Measurements from ENCODE around the gene CD300LG. TPM values are rescaled to one million over a fixed set of nuclear protein-coding genes. Genes with fewer than 3 reads are reported as not detected.
A peak's percentile ranks its signal among the peaks of the same experiment; 100 is the strongest.
"Not testable (repeated sequence)": the region's sequence is repeated elsewhere in the genome, so short reads cannot be mapped to it uniquely, and the experiment has no call there.

Gene CD300LG
- total RNA-seq, 1 donor from 2014 or later: 22.8 TPM

DNA sequence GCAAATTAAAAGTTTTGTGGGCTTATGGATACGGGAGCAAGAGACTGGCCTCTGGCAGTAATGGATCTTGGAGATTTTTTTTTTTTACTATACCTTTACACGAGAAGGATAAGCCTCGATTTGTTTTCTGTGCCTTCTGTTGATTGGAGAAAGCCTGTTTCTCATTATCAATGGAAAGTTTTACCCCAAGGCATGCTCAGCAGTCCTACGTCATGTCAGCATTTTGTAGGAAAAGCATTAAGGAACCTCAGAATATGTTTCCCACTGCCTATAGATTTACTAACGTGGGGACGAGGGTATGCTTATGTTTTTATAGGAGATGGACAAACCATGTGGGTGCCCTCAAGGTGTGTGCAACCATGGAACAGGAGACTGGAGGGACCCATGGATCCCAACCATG lies 26.8 kb downstream of the CD300LG start:
- ATAC-seq (no peak), DNase-seq (ENCODE audit: low spot score) (no peak)
- intact Hi-C loops (cut with DNase I): no loop called here

DNA sequence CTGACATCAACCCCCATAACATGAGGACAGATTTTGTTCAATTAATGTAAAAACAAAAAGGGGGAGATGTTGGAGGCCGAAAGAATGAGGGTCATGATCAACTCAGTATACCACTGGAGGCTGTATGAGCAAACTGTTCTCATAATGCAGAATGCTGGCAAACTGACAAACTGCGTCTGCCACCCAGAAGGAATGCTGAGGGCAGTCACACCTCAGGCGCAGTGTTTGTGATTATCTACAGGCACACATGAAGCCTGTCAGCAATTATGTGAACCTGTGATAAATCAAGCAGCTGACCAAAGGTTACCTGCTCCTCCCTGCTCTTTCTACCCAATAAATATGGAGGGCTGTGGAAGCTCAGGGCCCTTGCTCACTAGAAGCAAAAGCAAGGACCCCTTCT lies 27.3 kb downstream of the CD300LG start:
- DNase-seq (ENCODE audit: low spot score) (peak; percentile 19), ATAC-seq (no peak)
- intact Hi-C loops (cut with DNase I): no loop called here

DNA sequence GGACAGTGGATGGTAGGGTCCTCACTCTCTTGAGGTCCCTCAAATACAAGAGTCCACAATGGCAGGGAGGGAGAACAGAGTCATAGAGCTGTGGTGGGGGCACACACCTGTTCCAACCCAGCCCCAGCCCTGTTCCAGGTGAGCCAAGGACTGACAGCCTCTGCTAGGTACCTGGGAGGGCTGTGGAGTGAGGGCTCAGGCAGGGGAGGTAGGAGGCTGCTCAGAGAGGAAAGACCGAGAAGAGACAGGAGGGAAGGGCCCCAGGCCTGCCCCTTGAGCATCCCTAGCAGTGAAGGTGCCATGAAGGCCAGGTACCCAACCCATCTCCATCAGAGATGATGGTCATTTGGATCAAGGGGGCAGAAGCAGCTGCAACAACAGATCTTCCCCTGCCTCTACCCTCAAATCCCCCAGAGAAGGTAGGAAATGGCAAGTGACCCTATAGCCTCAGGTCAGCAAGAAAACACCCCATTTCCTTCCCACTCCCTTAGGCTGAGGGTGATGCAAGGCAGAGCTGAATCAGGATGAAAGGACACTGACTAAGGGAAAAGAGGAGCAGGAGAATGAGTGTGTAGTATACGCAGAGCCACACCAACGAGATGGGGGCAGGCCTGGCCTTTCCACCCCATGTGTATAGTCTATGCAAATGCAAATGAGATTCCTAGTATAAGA lies 28.6 kb downstream of the CD300LG start:
- intact Hi-C loops (cut with DNase I): no loop called here

DNA sequence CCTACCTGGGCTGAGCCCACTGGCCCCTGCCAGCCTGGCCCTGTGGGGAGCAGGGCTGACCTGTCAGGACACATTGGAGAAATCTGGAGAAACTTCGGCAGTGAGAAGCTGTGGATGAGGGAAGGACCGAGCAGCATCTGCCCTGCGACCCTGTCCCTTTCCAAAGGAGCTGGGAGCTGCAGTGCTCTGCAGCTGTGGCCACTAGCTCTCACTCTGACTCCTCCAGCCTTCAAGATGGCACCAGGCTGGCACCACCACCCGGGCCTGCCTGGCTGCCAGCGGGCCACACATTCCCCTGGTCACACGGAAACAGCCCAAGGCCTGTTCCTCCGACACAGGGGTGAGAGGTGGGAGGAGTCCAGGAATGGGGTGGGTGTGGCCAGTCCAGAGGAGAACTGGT lies 30.1 kb downstream of the CD300LG start:
- intact Hi-C loops (cut with DNase I): no loop called here
- ATAC-seq (no peak), DNase-seq (ENCODE audit: low spot score) (peak; percentile 48)

More for the DNA sequence above, 28.6 kb downstream of the CD300LG start:
- DNase-seq (ENCODE audit: low spot score) (no peak), ATAC-seq (no peak)

DNA sequence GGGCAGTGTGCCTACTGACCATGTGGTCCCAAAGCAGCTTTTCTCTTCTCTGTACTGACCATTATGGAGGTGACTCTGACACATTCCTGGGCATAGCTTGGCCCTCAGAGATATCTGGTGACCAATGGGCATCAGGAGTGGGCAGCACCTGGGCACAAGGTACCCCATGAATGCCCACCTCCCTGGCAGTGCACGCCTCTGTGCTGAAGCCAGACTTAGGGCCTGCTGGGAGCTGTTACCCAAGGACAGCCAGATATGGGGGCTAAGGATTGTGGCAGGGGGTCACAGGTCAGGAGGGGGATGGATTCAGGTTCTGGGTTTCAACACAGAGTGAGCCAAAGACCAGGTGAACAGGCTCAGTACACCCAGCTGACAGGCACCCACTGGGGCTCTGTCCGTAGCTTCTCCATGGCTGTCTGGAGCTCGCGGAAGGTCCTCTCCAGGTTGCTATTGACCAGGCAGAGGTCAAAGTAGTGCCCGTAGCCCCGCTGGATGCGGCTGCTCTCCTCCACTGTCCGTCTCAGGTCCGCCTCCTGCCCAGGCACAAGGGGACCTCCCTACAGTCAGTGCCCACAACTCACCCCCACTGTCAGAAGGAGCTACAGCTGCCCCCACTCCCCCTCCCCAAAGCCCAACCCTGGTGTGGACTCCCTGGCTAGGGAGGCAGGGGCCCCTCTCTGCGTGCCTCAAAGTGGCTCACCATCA lies 30.6 kb downstream of the CD300LG start:
- no peak for ATAC-seq
- intact Hi-C loops (cut with DNase I): no loop called here

DNA sequence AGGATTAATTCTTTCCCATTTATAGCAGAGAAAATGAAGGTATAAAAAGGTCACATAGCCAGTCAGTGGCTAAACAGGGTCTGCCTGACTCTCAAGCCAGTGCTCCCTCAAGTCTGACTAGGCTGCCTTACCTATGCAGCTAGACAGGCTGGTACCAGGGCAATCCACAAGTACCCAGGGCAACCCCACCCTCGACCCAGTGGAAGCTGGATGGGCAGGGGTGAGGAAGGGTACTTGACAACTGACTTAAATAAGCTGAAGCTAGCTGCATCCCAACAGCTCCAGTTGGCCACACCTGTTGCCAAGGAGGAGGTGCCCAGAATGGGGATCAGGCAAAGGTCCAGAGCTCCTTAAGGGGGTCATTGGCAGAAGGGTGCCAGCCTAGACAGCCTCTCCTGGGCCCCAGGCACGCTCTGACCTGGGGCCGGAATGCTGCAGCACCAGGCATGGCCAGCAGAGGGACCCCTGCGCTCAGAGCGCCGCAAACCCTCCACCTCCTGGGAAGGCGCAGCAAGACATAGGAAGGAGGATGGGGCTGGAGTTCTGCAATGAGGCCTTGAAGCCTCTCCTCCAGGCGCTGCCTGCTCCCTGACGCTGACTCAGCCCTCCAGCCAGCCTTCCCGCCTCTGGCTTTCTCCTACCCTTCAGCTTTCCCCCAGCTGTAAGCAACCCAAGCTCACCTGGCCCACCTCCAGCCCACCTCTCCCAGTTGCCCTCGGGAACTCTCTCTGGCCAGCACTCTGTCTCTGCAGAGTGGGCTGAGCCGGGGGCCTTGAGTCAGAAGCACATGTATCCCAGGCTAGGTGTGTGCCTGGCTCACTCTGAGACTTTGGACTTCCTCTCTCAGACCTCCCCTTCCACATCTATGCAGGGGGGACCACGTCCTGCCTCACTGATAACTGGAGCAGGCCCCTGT lies 31.5 kb downstream of the CD300LG start:
- peak; percentile 89 for ATAC-seq
- intact Hi-C loops (cut with DNase I): no loop called here
- peak; percentile 80 for DNase-seq (ENCODE audit: low spot score)

More for the DNA sequence above, 30.6 kb downstream of the CD300LG start:
- peak; percentile 52 for DNase-seq (ENCODE audit: low spot score)

DNA sequence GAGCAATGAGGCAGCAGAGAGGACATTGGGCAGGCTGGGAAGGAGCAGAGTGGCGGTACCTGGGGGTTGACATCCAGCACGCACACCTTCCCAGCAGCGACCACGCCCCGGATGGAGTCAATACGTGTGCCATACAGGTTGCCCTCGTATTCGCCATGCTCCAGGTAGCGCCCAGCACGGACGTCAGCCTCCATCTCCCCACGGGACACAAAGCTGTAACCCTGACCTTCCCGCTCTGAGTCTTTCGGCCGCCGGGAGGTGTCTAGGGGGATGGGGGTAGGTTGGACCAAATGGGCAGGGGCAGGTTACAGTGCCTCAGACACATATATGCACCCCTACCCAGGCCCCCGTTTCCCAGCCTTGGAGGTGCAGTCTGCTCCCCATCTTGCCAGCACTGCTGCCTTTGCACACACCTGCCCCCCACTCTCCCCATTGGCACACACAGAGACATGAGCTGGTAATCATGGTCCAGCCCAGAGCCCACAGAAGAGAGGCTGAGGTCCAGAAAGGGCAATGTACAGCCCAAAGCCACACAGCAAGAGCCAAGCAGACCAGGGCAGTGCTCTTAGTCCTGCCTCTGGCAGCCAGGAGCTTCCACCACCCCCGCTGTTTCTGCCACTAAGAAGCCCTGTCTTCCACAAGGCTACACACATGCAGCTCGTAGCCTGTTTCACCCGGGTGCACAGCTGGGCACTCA lies 32.9 kb downstream of the CD300LG start:
- ATAC-seq (no peak), DNase-seq (ENCODE audit: low spot score) (peak; percentile 54)
- intact Hi-C loops (cut with DNase I): loop anchor here (2.0 kb wide), 1 partner anchor 45 kb away; no protein-coding TSS in a partner anchor

DNA sequence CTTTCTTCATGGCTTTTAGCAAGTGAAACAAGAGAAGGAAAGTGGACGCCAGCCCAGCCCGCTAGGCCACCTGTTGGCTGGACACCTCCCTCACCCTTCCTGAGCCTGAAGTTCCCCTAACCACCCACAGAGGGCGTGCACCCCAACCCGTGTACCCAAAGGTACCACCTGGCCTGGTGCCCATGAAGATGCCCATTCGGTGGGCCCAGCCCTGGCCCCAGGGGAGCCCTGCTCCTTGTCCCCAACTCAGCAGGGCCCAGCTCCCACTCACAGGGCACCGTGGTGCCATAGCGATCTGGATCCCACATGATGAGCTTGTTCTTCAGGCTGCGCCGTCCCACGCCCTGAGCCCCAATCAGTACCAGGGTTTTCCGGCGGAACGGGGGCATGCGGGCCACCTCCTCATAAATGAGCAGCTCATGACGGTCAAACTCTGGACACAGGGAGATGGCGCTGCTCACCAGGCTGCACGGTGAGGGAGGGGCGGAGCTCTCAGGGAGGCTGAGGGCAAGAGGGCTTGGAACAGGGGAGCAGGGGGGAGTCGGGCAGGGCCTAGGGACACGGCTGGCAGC lies 33.5 kb downstream of the CD300LG start:
- DNase-seq (ENCODE audit: low spot score) (peak; percentile 61), ATAC-seq (no peak)
- intact Hi-C loops (cut with DNase I): loop anchor here (2.0 kb wide), 1 partner anchor 44 kb away; no protein-coding TSS in a partner anchor

DNA sequence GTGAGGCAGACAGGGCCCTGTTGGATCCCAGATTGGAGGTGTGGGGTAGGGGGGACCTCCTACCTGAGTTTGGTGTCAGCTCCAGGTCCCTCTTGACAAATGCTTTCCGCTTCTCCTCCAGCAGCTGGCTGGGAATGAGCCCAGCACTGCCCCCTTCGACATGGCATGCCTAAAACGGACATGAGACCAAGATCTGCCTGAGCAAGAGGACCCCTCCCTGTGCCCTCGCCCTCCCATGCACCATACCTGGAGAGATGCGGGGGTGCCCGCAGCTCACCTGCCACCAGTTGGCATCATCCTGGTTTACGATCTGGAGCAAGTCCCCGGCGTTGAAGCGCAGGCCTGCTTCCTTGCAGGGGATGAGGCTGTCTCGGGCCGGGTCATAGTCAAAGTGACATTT lies 34.2 kb downstream of the CD300LG start:
- ATAC-seq (no peak), DNase-seq (ENCODE audit: low spot score) (peak; percentile 38)
- intact Hi-C loops (cut with DNase I): loop anchor here (2.0 kb wide), 1 partner anchor 44 kb away; no protein-coding TSS in a partner anchor

DNA sequence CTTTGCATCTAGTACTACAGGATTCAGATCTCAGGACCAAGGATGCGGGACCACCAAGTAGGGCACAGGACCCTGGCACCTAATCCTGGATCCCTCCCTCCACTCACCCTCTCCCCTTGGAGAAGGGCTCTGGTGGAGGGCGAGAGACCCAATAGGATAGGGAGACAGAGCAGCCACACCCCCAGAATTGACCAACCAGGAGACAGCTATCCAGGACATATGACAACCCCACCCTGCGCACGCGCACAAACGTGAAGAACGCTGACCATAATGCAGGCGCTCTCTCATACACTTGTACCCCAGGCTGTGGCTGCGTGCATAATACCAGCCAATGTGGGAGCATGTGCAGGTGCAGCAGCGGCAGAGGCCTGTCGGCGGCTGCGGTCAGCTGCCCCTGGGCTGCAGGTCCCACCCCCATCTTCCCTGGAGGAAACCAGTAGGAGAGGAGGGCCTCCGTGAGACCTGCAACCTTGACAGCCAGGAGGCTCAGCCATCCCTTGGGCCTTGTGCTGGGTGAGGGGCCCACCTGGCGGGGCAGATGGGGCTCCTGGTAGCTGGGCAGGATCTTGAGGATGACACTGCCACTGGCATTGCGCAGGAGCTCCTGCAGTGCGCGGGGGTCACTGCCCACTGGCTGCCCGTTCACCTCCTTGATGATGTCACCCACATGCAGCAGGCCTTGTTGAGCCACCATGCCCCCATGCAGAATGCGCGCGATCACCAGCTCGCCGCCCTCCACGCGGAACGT lies 35.0 kb downstream of the CD300LG start:
- DNase-seq (ENCODE audit: low spot score) (peak; percentile 49), ATAC-seq (no peak)
- intact Hi-C loops (cut with DNase I): loop anchor here (2.0 kb wide), 1 partner anchor 43 kb away; no protein-coding TSS in a partner anchor

DNA sequence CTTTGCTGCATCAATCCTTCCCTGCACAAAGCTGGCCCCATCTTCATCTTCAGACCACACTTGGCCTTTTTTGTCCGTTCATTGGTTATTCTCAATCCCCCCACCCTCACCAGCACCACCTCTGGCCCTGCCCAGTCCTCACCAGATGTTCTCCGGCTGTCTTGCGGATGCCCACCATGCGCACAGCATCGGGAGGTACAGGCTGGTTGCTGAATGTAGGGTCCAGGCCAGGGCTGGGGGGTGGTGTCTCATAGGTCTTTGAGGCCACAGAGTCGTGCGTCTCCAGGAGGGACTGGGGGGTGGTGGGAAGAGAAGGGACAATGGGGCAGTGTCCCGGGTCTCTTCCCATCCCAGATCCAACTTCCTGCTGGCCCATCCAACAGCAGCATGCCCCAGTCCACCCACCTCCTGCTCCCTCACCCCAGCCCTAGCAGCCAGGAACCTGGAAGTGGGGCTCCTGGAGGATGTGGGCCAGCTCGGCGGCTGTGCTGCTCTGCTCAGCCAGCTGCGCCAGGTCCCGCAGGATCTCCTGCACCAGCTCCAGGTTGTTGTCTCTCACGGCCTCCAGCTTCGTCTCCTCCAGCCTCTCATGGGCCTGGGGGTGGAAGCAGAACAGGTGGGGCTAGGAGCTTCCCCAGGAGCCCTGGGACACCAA lies 35.9 kb downstream of the CD300LG start:
- intact Hi-C loops (cut with DNase I): no loop called here
- ATAC-seq: no peak
- peak; percentile 42 for DNase-seq (ENCODE audit: low spot score)

DNA sequence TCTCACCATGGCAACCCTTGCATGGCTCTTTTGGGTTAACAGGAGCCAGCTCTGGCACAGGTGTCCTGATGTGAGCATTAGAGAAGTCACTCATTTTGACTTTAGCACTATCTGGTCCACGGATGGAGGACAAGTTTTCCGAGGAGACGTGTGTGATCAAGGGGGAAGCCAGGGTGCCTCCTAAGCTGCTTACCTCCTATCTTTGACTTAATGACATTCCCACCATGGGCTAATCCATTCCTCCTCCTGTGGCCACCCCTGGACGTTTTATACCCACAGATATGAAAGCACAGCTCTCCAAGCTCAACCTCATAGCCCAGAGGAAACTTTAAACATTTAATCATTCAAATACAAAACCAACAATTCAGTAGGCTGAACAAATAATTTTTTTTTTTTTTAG lies 41.6 kb downstream of the CD300LG start:
- peak; percentile 6 for DNase-seq (ENCODE audit: low spot score)
- no peak for ATAC-seq
- intact Hi-C loops (cut with DNase I): no loop called here

DNA sequence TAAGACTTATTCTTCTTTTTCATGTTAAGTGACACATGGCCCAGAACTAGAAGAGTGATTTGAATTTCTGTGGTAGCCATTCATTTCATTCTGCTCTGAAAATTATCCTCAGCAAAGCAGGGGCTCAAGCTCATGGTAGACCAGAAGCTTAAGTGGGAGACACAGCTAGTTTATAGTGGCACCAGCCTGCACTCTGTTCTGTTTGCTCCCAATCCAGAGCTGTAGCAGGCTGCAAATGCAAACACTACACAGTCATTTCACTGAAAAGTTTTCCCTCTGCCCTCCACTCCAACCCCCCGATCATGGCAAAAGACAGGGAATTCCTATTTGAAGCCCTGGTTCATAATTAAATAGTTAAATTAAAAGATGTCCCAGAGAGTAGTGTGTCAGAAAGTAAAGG lies 43.3 kb downstream of the CD300LG start:
- DNase-seq (ENCODE audit: low spot score) (peak; percentile 9), ATAC-seq (no peak)
- intact Hi-C loops (cut with DNase I): no loop called here

DNA sequence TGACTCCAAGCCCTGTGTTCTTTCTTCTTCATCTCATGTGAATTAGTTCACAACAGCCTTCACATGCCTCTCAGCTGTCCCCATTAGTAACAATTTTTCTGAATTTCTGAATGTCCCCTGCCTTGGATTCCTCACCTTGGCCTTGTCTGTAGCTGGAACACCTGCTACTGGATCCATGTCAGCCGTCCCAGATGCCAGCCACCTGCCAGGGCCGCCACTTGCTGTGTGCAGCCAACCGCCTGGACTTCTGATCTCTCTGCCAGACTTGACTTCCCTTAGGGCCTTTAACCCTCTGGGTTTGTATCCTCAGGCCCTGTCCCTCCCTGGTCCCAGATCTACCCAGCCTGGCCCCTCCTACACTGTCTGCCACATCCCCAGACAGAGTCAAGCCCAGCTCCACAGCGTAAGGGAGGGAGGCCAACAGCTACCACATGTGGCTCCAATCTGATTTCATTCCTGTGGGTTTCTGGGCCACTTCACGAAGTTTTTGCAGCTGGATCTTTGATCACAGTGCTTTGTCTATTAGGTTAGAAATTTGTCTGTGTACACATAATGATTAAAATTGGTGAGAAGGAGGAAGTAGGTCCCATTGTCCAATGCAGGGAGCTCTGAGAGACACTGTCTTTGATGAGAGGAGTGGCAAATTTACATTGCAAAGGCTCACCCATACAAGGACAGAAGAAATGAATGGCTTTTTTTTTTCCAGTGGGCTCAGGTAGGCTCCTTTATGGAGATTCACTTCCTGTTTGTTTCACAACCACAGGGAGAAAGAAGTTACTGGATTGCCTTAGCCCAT lies 45.1 kb downstream of the CD300LG start:
- intact Hi-C loops (cut with DNase I): no loop called here
- ATAC-seq (no peak), DNase-seq (ENCODE audit: low spot score) (no peak)

DNA sequence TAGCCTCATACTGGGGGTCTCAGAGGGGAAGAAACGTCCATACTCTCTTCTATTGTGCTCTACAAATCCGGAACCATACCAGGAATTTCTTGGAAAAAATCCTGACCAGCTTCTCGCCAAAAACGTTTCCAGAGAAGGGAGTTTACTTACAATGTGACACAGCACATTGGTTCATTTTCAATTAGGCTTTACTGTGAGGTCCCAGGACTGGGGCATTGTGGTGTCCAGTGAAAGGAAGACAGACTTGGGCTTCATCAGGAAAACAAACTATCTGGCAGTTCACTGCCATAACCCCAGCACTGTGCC lies 45.6 kb downstream of the CD300LG start:
- DNase-seq (ENCODE audit: low spot score): no peak
- intact Hi-C loops (cut with DNase I): no loop called here

DNA sequence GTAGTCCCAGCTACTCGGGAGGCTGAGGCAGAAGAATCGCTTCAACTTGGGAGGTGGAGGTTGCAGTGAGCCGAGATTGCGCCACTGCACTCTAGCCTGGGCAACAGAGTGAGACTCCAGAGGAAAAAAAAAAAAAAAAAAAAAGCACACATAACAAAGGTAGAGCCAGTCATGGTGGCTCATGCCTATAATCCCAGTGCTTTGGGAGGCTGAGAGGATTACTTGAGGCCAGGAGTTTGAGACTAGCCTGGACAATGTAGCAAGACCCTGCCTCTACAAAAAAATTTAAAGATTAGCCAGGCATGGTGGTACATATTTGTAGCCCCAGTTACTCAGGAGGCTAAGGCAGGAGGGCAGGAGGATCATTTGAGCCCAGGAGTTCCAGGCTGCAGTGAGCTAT lies 47.5 kb downstream of the CD300LG start:
- DNase-seq (ENCODE audit: low spot score); ATAC-seq; intact Hi-C loops (cut with DNase I): not testable (repeated sequence)

More for the DNA sequence above, 45.6 kb downstream of the CD300LG start:
- no peak for ATAC-seq

DNA sequence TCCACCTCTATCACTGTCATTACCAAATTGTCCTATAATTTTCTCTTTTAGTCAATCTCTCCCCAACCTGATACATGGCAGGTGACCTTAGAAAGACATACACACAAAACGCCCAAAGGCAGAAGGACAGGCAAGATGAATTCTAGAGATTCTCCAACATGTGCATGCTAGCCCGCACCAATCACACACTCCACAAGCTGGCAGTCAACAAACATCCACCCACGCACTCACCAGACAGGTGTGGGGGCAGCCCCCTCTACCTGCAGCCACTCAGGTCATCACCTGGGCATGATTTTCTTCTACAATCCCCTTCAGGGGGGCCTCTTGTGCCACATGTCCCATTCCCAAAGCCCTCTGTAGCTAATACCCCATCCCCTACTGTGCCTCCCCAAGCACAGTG lies 50.9 kb downstream of the CD300LG start:
- DNase-seq (ENCODE audit: low spot score) (no peak), ATAC-seq (no peak)
- intact Hi-C loops (cut with DNase I): no loop called here
